K562 treated with DMSO at 1 percent for 24 hours (cell line): ENCODE data around the gene COL3A1. TPM values are rescaled to one million over a fixed set of nuclear protein-coding genes. Genes with fewer than 3 reads are reported as not detected.

Source experiments
- total RNA-seq: library from RNA; unstranded; fragments of 300-600 nt; gene quantifications from 2 replicates; pipeline ENCODE4 v1.2.3, GENCODE V29; 2022; ENCODE audit warnings: low read depth; ENCODE audit not compliant: insufficient read depth

Gene COL3A1
- total RNA-seq, result 0.19 TPM in 1 of 2 replicates, not detected in the other

GRCh38 chr2:188974164-188974563 lies at the start of gene COL3A1:
Gene COL3A1 (plus strand): TSS chr2:188974373. CDS start chr2:188974490, 117 bp downstream.

Other genes starting within 250 kb of the COL3A1 start
- gene COL5A2, start 205.4 kb downstream of the COL3A1 start, total RNA-seq, result 0.24 TPM in 1 of 2 replicates, not detected in the other